ENCODE results near the gene POLDIP2.

DNA sequence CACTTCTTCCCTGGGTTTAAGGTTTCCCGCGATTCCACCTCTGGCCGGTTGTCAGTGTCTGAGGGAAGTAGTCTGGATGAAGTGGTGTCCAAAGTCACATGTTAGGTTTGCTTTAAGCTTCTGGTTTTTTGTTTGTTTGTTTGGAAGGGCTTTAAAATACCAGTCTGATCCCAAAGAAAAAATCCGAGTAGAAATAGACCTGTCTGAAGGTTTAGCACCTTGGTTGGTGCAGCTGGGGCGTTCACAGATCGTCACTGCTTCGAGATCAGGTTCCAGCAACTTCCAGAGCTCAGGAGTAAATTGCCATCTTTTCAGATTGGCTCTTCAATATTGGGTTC, 37.8 kb downstream of the POLDIP2 start:
- TF ChIP-seq, protein P1, sequence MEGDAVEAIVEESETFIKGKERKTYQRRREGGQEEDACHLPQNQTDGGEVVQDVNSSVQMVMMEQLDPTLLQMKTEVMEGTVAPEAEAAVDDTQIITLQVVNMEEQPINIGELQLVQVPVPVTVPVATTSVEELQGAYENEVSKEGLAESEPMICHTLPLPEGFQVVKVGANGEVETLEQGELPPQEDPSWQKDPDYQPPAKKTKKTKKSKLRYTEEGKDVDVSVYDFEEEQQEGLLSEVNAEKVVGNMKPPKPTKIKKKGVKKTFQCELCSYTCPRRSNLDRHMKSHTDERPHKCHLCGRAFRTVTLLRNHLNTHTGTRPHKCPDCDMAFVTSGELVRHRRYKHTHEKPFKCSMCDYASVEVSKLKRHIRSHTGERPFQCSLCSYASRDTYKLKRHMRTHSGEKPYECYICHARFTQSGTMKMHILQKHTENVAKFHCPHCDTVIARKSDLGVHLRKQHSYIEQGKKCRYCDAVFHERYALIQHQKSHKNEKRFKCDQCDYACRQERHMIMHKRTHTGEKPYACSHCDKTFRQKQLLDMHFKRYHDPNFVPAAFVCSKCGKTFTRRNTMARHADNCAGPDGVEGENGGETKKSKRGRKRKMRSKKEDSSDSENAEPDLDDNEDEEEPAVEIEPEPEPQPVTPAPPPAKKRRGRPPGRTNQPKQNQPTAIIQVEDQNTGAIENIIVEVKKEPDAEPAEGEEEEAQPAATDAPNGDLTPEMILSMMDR (conservative IDR thresholded peaks at IDR 0.05; ENCODE audit: low read depth, low read length), result no peak
- no peak for TF ChIP-seq POLR2A (IDR thresholded peaks at IDR 0.05; ENCODE audit: low read depth, low read length)
- no peak for TF ChIP-seq MAZ (IDR thresholded peaks at IDR 0.05; ENCODE audit: borderline replicate concordance, low read depth, low read length)

Measured in IMR-90 (cell line).